Effector memory CD4-positive, alpha-beta T cell (primary cell): ENCODE data around the gene RYR3.

Experiments used
- DNase-seq, 3 donors: peaks; one replicate each; pipeline ENCODE4 v3.0.0-alpha.2; 2020
- H3K27ac ChIP-seq: 2 replicates; pipeline ENCODE4 v1.7.0; 2013; ENCODE audit warnings: mild to moderate bottlenecking, low read length, moderate library complexity; ENCODE audit not compliant: insufficient read depth, poor library complexity, severe bottlenecking
- H3K27me3 ChIP-seq: replicated peaks from 2 replicates; pipeline ENCODE4 v1.7.0; 2013; ENCODE audit warnings: mild to moderate bottlenecking, low read length; ENCODE audit not compliant: insufficient read depth, control insufficient read depth, poor library complexity, severe bottlenecking
- H3K36me3 ChIP-seq: 2 replicates; pipeline ENCODE4 v1.7.0; 2013; ENCODE audit warnings: mild to moderate bottlenecking, low read length, moderate library complexity; ENCODE audit not compliant: control insufficient read depth, insufficient read depth
- H3K4me1 ChIP-seq: 2 replicates; pipeline ENCODE4 v1.7.0; 2013; ENCODE audit warnings: low read length, mild to moderate bottlenecking; ENCODE audit not compliant: control insufficient read depth, insufficient read depth, poor library complexity, severe bottlenecking
- H3K4me3 ChIP-seq: 2 replicates; pipeline ENCODE4 v1.7.0; 2013; ENCODE audit warnings: low read length, low read depth, mild to moderate bottlenecking; ENCODE audit not compliant: insufficient read depth, poor library complexity, severe bottlenecking
- H3K9me3 ChIP-seq: 2 replicates; pipeline ENCODE4 v1.7.0; 2013; ENCODE audit warnings: mild to moderate bottlenecking, low read length, moderate library complexity; ENCODE audit not compliant: control insufficient read depth

Gene RYR3

GRCh38 chr15:33907326-33907725 is 596.6 kb downstream of the RYR3 start:
- no peak overlapping the region for H3K4me3 ChIP-seq
- no peak for DNase-seq
- no peaks in the 10 kb centered on the region for H3K9me3 ChIP-seq
- H3K4me1 ChIP-seq, result no peaks in the 10 kb centered on the region
- H3K27ac ChIP-seq, result no peak overlapping the region
- no peaks in the 10 kb centered on the region for H3K27me3 ChIP-seq
- no peaks in the 10 kb centered on the region for H3K36me3 ChIP-seq

GRCh38 chr15:33908406-33908805 is 597.6 kb downstream of the RYR3 start:
- DNase-seq, result no peak
- Histone ChIP-seq H3K4me3 (no peak overlapping the region), H3K27me3 (no peaks in the 10 kb centered on the region), H3K9me3 (no peaks in the 10 kb centered on the region), H3K36me3 (no peaks in the 10 kb centered on the region), H3K4me1 (no peaks in the 10 kb centered on the region), H3K27ac (no peak overlapping the region)

GRCh38 chr15:33910741-33911140 is 600.0 kb downstream of the RYR3 start:
- Histone ChIP-seq H3K9me3 (no peaks in the 10 kb centered on the region), H3K4me1 (no peaks in the 10 kb centered on the region), H3K36me3 (no peaks in the 10 kb centered on the region), H3K27ac (no peak overlapping the region), H3K27me3 (no peaks in the 10 kb centered on the region), H3K4me3 (no peak overlapping the region)
- DNase-seq, result no peak

- H3K27ac ChIP-seq, result no peak overlapping the region
- no peaks in the 10 kb centered on the region for H3K9me3 ChIP-seq
- H3K36me3 ChIP-seq, result no peaks in the 10 kb centered on the region
- H3K4me3 ChIP-seq, result no peak overlapping the region
- H3K4me1 ChIP-seq, result no peaks in the 10 kb centered on the region
- no peaks in the 10 kb centered on the region for H3K27me3 ChIP-seq
- no peak for DNase-seq
These were observed 601.6 kb downstream of the RYR3 start for GRCh38 chr15:33912326-33912725.

- Histone ChIP-seq H3K27ac (no peak overlapping the region), H3K27me3 (no peaks in the 10 kb centered on the region), H3K4me1 (no peaks in the 10 kb centered on the region), H3K36me3 (no peaks in the 10 kb centered on the region), H3K9me3 (no peaks in the 10 kb centered on the region), H3K4me3 (no peak overlapping the region)
- no peak for DNase-seq
These were observed 602.7 kb downstream of the RYR3 start for GRCh38 chr15:33913459-33913858.
